ENCODE data around the gene PCP4.

- no peak for TF ChIP-seq CTCF (IDR thresholded peaks at IDR 0.05 in 4 of 5, conservative IDR thresholded peaks at IDR 0.05 in 1 of 5)
- no peak for TF ChIP-seq POLR2A (IDR thresholded peaks at IDR 0.05)
These were observed 32.7 kb upstream of the PCP4 start for GRCh38 chr21:39834543-39834942.

Measured in gastrocnemius medialis (tissue), 4 donors.